ENCODE data around the gene GPC3.

GRCh38 chrX:133741303-133741702 lies 244.1 kb downstream of the GPC3 start:
- TF ChIP-seq CTCF (IDR thresholded peaks at IDR 0.05) (no peak), POLR2AphosphoS5 (IDR thresholded peaks at IDR 0.05) (no peak)
